Mesodermal cell (in vitro differentiated cells): ENCODE measurements around the gene PBRM1.

Source experiments
- H3K27ac ChIP-seq: 2 replicates; pipeline ENCODE4 v1.7.0; 2013; ENCODE audit warnings: mild to moderate bottlenecking, low read depth, low read length, moderate library complexity; ENCODE audit not compliant: severe bottlenecking
- H3K36me3 ChIP-seq: 2 replicates; pipeline ENCODE4 v1.7.1; 2013; ENCODE audit warnings: mild to moderate bottlenecking, low read length, moderate library complexity; ENCODE audit not compliant: control insufficient read depth, insufficient read depth
- H3K4me1 ChIP-seq: one replicate; pipeline ENCODE4 v1.7.1; 2013; ENCODE audit warnings: mild to moderate bottlenecking, low read length; ENCODE audit not compliant: insufficient read depth, control insufficient read depth, poor library complexity, severe bottlenecking
- H3K4me3 ChIP-seq: 2 replicates; pipeline ENCODE4 v1.7.0; 2013; ENCODE audit warnings: low read length, control low read depth, mild to moderate bottlenecking; ENCODE audit not compliant: insufficient read depth, poor library complexity, severe bottlenecking; ENCODE audit errors: extremely low read depth
- H3K9me3 ChIP-seq: 2 replicates; pipeline ENCODE4 v1.7.1; 2013; ENCODE audit warnings: mild to moderate bottlenecking, low read length, moderate library complexity; ENCODE audit not compliant: control insufficient read depth
- WGBS, 2 experiments: methylation state at CpG; one replicate each; pipeline ENCODE4 v1.1.5; 2013; ENCODE audit warnings: missing lambda C conversion rate in 2 of 2; ENCODE audit not compliant: insufficient coverage in 2 of 2; 5-methylcytosine and 5-hydroxymethylcytosine counted together

Gene PBRM1

DNA sequence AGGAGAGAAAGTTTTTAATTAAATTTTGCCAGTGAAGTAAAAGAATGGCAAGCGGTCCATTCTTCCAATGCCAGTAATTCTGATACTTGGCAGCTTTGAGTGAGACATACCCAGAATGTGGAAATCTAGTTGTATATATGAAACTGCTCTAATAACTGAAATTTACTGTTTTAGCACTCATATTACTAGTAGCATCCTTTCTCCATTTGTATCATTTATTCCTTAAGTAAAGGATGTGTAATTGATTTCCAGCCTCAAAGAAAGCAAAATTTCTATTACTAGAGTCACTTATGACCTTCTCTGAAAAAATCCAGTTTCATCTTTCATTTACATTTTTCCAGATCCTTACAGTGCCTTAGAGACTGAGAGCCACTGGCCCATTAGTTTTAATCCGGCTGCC lies 65.1 kb downstream of the PBRM1 start:
- Histone ChIP-seq H3K9me3 (no peaks in the 10 kb centered on the region), H3K27ac (no peak overlapping the region), H3K4me3 (no peak overlapping the region), H3K4me1 (no peaks in the 10 kb centered on the region), H3K36me3 (peaks cover 84% of the 10 kb centered on the region)
- no CpG with 5 or more reads among the region's 2 CpGs for WGBS, 2 experiments

DNA sequence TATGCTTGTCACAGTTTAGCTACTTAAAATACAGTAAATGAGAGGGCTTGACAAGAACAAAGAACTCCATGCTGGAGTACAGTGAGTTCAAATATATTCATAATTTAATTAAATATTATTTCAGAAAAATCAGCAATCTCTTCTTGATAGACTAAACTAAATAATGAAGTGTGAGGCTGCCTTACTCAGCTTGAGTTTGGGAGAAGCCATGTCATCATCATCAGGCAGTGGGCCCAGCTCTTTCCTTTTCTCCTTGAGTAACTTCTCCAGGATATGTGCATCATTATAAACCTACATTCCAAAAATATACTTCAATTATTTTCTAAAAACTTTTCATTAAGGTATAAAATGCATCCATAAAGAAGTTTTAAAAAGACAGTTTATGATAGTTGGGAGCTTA lies 70.5 kb downstream of the PBRM1 start:
- Histone ChIP-seq H3K27ac (no peak overlapping the region), H3K4me3 (no peak overlapping the region), H3K9me3 (no peaks in the 10 kb centered on the region), H3K4me1 (no peaks in the 10 kb centered on the region), H3K36me3 (peaks cover 80% of the 10 kb centered on the region)

DNA sequence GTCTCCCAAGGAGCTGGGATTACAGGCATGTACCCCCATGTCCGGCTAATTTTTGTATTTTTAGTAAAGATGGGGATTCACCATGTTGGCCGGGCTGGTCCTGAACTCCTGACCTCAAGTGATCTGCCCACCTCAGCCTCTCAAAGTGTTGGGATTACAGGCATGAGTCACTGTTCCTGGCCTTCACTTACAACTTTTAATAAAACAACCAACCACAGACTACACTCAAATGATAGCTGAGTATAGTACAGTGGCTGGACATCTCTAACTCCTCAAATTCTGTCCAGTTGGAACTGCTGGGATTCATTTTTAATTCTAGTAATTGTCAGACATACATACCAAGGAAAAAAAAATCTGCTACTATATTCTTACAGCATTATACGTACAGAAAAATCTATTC lies 71.0 kb downstream of the PBRM1 start:
- 100% methylated on average over 2 to 3 of the region's 3 CpGs for WGBS, 2 experiments
- peaks cover 83% of the 10 kb centered on the region for H3K36me3 ChIP-seq
- no peak overlapping the region for H3K4me3 ChIP-seq

DNA sequence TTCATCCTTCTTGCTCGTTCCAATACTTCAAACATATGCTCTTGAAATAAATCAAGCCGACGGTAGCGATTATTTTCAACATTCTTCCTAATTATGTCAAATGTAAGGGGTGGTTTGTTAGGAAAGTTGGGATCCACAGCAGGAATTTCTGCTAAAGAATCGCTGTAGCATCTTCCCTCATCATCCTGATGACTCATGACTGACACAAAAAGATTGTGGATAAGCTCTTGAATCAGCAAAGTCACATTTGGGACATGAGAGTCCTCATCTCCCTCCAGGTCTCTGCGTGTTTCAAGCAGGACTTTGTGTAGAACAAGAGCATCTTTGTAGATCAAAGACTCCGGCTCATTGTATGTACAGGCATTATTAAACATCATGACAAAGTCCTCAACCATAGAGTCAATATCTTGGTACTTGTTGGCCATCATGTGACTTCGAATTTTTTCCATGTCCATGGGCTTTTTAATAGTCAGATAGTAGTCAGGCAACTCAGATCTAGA lies 76.3 kb downstream of the PBRM1 start:
- 93 to 98% methylated on average over 4 to 5 of the region's 8 CpGs for WGBS, 2 experiments
- Histone ChIP-seq H3K36me3 (peaks cover 83% of the 10 kb centered on the region), H3K4me1 (no peaks in the 10 kb centered on the region), H3K4me3 (no peak overlapping the region), H3K9me3 (no peaks in the 10 kb centered on the region), H3K27ac (no peak overlapping the region)

More for the DNA sequence above, 71.0 kb downstream of the PBRM1 start:
- no peaks in the 10 kb centered on the region for H3K9me3 ChIP-seq
- H3K4me1 ChIP-seq = no peaks in the 10 kb centered on the region
- H3K27ac ChIP-seq = no peak overlapping the region

DNA sequence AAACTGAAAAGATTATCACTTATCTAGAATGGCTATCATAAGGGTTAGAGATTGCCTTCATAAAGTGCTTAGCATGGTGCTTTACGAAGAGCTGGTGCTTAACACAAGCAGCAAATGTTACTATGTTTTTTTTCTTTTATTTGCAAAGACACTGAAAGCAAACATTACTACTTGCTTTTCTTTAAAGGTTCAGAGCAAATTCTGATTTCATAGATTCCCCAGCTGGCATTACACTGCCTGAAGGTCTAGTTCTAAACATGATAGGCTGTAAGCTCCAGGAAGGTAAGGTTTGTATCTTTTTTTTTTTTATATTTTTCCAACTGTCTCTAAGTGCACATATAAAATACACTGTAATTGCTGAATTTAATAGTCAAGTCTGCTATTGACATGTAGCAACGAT lies 77.4 kb downstream of the PBRM1 start:
- Histone ChIP-seq H3K36me3 (peaks cover 83% of the 10 kb centered on the region), H3K4me3 (no peak overlapping the region), H3K27ac (no peak overlapping the region), H3K4me1 (no peaks in the 10 kb centered on the region), H3K9me3 (no peaks in the 10 kb centered on the region)
- 100% methylated on average over 1 of the region's 2 CpGs; no CpG with 5 or more reads in 1 of the 2 experiments for WGBS, 2 experiments

DNA sequence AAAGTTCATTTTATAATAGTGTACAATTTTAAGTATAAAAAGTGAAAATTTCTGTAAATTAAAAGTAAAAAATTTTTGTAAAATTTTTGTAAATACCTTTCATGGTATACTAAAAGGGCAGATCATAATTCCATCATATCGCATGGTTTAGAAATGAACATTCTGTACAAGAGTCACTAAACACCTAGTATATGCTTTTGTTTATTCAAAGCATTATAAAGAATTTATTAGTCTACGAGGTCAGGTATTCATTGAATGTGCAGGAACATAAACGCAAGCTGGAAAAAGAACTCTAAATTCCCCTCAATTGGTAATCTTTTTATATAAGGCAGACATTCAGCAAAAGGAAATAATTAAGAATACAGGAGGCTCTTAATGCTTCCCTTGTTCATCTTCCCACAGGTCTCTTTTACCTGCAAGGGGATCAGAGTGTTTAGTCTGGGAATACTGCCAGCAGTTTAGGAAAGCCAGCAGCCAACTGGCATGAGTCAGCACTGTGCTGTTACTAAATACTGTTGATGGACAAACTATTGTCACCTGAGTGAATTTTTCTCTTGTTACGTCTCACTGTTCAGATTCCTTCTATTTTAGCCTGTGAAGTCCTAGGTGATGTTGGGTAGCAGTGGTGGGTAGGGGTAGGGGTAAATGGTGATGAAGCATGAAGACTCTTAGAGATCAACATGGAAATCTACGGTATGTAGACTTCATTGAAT lies 79.2 kb downstream of the PBRM1 start:
- no peak overlapping the region for H3K4me3 ChIP-seq
- H3K9me3 ChIP-seq = no peaks in the 10 kb centered on the region
- H3K36me3 ChIP-seq = peaks cover 88% of the 10 kb centered on the region
- H3K27ac ChIP-seq = no peak overlapping the region
- WGBS, 2 experiments = 100% methylated on average over 1 of the region's 5 CpGs; no CpG with 5 or more reads in 1 of the 2 experiments
- H3K4me1 ChIP-seq = no peaks in the 10 kb centered on the region

DNA sequence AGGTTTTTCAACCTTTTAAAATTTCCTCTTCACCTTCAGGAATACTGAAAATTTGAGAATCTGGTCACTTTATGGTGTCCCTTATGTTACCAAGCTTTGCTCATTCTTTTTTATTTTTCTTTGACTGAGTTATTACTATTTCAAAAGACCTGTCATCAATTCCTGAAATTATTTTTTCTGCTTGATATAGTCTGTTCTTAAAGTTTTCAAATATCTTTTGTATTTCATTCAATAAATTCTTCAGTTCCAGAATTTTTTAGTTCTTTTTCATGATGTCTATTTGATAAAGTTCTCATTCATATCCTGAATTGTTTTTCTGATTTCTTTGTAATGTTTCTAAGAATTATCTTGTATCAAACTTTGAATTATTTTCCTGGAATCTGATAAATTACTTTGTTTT lies 85.5 kb downstream of the PBRM1 start:
- Histone ChIP-seq H3K9me3 (no peaks in the 10 kb centered on the region), H3K27ac (no peak overlapping the region), H3K4me1 (no peaks in the 10 kb centered on the region), H3K36me3 (peaks cover 84% of the 10 kb centered on the region), H3K4me3 (no peak overlapping the region)

DNA sequence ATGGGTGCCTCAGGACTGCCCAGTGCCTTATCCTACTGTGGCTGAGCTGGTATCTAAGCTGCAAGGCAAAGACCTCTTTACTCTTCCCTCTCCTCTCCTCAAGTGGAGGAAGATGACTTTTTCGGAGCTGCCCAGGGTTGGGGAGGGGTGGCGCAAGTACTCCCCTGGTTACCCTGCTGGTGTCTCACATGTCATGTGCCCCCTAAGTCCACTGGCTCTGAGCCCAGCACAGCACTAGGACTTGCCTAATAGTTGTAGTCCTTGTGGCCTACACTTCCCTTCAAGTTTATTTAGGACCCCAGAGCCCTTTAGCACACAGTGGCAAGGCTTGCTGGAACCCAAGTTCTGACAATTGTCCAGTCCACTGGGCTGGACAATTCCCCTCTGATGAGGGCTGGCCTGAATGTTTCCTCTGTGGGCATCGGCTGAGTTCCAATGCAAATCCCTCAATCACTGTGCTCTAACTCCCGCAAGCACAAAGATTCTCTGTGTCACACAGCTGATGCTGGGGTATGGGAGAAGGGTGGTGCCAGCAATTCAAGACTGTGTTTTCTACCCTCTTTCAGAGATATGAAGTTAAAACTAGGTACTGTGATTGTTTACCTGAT lies 89.0 kb downstream of the PBRM1 start:
- Histone ChIP-seq H3K9me3 (no peaks in the 10 kb centered on the region), H3K27ac (no peak overlapping the region), H3K36me3 (peaks cover 78% of the 10 kb centered on the region), H3K4me3 (no peak overlapping the region), H3K4me1 (no peaks in the 10 kb centered on the region)
- WGBS, 2 experiments = 100% methylated on average over 1 of the region's 4 CpGs

DNA sequence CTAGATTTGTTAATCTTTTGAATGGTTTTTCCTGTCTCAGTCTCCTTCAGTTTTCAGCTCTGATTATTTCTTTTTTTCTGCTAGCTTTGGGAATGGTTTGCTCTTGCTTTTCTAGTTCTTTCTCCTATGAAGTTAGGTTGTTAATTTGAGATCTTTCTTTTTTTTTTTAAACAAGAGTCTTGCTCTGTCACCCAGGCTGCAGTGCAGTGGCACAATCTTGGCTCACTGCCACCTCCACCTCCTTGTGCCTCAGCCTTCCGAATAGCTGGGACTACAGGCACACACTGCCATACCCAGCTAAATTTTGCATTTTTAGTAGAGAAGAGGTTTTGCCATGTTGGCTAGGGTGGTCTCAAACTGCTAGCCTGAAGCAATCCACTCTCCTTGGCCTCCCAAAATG lies 92.6 kb downstream of the PBRM1 start:
- WGBS, 2 experiments = 80% methylated on average over 1 of the region's 1 CpG; no CpG with 5 or more reads in 1 of the 2 experiments
- peaks cover 61% of the 10 kb centered on the region for H3K36me3 ChIP-seq
- H3K9me3 ChIP-seq = no peaks in the 10 kb centered on the region
- H3K4me1 ChIP-seq = no peaks in the 10 kb centered on the region
- H3K4me3 ChIP-seq = no peak overlapping the region
- no peak overlapping the region for H3K27ac ChIP-seq

DNA sequence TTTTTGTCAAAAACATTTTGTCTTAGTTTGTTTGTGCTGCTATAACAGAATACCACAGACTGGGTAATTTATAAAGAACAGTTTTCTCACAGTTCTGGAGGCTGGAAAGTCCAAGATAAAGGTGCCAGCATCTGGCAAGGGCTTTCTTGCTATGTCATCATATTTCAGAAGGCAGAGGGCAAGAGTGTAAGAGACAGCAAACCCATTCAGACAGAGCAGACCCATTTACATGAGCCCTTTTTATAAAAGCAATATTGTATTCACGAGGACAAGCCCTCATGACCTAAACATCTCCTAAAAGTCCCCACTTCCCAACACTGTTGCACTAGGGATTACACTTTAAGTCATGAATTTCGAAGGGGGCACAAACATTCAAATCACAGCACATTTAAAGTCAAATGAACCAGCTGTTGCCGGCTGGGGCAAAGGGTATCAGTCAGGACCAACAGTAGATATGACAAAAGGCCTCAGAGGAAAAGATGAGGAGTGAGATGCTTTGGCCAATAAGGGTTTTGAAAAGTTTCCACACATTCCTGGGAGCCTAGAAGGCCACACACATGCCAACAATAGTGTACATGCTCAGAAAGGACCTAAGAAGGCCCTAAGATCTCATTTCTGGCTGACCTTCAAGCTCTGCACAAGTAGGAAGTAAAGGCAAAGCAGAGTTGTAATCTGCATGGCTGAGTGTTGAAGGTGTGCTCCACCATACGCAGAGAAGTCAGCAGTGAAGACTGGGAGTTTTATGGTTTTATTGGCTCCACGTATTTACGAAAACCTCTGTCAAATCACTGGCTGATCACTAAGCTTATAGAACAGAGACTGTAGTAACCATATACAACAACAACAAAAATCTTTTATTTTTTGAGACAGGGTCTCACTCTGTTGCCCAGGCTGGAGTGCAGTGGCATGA lies 111.4 kb downstream of the PBRM1 start:
- Histone ChIP-seq H3K36me3 (peaks cover 86% of the 10 kb centered on the region), H3K9me3 (no peaks in the 10 kb centered on the region), H3K27ac (no peak overlapping the region), H3K4me3 (no peak overlapping the region), H3K4me1 (no peaks in the 10 kb centered on the region)
- WGBS, 2 experiments = 86 to 88% methylated on average over 1 to 4 of the region's 6 CpGs
